HG03565 (cell line): ENCODE data around the gene NFAT5.

Experiments used
- ATAC-seq: cut with Tn5 transposase; IDR thresholded peaks from one replicate; pipeline ENCODE4 v1.9.1; 2021; ENCODE audit warnings: mild to moderate bottlenecking, moderate library complexity; ENCODE audit not compliant: unreplicated experiment

NFAT5 gene

DNA sequence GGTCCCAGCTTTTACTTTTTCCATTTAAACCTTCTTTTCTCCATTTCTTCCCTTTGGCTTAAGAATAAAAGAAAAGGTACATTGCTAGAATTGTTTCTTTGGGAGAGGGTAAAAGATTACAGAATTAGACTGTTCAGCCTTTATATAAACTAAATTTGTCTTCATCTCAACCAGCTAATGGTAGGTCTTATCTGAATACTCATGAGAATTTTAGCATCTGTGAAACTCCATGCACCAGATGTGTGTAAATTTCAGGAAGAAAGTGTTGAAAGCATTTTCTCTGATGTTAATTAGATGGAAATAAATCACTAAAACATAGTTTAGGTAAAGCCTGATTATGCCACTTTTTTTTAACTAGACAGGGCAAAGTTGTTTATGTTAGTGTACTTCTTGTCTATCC, 135.7 kb downstream of the NFAT5 start:
- no peak for ATAC-seq

GRCh38 chr16:69701866-69702265, 136.1 kb downstream of the NFAT5 start:
- no peak for ATAC-seq

GRCh38 chr16:69703638-69704037, 137.9 kb downstream of the NFAT5 start:
- ATAC-seq, result no peak

GRCh38 chr16:69706256-69706974, 140.6 kb downstream of the NFAT5 start:
- ATAC-seq, result no peak

GRCh38 chr16:69706975-69707340, 141.2 kb downstream of the NFAT5 start:
- no peak for ATAC-seq

DNA sequence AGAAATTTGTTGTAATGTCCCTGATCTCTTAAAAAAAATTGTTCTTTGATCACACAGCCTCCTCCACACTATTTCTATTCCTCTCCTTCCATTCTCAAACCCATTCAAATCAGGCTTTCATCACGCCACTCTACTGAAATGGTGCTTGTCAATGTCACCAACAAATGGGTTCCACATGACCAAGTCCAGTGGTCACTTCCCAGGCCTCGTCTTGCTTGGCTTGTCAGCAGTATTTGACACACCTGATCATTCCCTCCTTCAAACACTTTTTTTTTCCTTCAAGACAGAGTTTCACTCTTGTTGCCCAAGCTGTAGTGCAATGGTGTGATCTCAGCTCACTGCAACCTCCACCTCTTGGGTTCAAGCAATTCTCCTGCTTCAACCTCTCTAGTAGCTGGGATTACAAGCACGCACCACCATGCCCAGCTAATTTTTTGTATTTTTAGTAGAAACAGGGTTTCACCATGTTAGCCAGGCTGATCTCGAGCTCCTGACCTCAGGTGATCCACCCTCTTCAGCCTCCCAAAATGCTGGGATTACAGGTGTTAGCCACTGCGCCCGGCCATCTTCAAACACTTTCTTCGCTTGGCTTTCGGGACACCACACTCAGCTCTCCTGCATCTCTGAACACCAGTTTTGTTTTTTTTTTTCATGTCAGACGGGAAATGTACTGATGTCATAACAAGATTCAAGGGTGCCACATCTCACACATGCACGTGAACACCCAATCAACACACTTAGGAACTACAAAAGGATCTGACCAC, 142.3 kb downstream of the NFAT5 start:
- no peak for ATAC-seq

DNA sequence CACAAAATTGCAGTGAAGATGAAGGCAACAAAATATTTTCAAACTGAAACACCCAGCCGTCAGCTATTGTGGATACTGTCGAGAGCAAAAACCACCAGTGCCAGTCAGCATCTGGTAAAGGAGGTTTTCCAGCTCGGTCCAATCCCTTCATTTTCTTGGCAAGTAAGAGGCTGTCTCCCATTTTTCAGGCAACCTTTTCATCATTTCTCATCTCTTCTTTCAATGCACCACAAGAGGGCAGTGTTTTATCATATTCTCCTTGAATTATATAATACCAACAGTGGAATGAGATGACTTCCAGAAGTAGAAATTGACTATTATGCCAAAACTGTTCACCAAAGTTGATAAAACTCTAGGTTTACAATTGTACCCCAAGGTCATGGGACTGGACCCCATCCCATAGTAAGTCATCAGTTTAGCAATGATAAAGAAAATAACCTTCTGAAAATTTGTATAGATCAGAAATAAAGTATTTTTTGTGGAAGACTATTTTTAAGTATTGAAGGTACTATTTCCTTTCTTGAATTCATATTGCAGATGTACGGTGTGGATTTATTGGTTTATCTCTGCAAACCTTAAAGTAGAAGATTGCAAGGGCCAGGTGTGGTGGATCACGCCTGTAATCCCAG, 143.8 kb downstream of the NFAT5 start:
- no peak for ATAC-seq

DNA sequence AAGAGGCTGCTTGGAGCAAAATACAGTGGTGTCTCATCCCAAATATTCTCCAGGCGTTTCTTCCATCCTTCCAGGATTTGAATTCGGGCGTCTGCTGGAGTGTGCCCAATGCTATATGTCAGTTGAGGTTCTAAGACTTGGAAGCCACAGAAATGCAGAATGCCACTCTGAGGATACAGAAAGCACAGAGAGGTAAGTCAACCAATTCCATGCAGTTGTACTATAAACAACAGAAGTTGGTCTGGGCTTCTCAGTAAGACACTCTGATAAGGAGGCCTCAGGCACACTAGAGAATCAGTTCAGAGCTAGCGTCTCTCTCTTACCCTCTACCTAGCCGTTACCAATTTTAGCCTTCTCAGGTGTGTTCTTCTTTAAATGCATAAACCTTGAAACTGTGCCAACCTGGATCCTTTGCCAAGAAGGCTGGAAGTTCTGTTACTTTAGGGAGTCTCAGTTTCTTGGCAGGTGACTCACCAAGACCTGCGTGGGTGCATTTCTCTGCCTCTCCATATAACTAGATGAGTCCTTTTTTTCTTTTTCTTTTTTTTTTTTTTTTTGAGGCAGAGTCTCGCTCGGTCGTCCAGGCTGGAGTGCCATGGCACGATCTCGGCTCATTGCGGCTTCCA, 145.5 kb downstream of the NFAT5 start:
- no peak for ATAC-seq

DNA sequence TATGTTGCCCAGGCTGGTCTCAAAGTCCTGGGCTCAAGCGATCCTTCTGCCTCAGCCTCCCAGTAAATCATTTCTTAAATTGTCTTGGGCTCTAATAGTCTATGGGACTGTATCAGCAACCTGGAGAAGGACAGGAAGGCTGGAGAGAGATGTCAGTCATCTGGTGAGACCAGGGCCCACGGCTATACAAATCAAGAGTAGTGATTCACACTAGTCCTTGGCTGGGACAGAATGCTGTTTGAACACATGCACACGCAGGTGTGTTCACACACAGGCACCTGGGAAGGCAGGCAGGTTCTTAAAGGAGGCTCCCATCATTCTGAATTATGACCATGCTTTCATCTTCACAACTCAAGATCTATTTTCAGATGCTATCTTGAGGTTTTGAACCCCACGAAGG, 146.5 kb downstream of the NFAT5 start:
- no peak for ATAC-seq

DNA sequence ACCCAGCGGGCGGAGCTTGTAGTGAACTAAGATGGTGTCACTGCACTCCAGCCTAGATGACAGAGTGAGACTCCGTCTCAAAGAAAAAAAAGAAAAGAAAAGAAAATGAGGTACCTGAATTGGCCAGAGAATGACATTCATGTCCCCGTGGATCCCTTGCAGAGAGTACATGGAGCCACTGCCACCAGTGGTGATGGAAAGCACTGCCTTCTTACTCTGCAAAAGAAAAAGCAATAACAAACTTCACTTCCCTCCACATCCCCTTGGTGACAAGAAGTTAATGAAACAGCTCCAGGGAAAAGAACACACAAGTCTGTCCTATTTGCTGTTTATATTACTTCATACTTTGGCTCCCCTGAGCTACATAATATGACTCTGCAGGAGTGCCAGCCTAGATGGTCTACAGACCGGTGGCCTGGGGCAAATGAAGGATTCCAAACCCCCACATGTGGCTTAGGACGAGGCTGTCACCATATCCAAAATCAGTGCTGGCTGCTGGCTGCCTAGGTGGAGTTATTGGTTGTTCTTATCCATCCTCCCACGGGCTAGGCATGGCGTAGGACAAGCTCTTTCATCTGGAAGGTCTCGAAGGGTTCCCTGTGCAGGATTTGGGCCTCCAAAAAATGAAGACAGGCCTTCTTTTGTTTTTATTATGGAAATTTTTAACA, 147.3 kb downstream of the NFAT5 start:
- ATAC-seq, result no peak

DNA sequence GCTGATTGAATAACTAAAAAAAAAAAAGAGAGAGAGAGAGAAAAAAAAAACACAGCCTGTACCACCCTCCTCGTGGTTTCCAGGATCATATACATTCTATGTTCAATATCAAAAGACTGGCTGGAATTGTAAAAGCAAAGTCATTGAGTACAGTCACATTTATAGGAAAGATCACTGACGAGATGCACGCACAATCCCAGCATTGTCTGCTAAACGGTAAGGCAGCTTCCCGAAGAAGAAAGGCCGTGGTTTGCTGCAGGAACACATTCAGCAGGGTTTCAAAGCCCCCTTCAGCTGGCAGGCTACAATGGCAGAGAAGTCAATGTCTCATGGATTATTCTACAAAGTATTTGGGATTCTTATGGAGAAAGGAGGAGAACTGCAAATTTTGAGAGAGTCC, 151.3 kb downstream of the NFAT5 start:
- ATAC-seq, result no peak

DNA sequence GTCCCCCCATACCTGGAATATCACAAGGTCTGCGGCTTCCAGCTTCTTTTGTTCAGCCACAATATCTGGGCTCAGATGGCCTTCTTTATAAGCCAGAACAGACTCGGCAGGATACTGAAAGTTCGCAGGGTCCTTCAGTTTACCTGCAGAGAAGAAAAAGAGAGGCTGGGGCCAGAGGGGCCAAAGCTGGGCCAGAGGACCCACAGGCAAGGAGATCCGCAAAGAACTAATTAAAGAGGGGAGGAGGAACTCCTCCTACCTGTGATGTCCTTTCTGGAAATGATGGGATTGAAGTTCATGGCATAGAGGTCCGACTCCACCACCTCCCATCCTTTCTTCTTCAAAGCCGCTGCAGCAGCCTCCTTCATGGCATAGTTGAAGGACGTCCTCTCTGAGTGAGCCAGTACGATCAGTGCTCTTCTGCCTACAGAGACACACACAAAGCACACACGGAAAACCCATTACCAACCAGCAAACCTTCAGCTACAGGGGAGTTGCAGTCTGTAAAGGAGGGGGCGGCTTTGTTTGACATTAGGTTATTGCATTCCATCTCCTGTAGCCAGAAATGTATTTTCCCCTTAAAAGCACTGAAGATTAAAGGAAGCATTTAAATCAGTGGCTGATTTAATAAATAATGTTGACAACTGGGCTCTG, 152.5 kb downstream of the NFAT5 start:
- ATAC-seq, result no peak

DNA sequence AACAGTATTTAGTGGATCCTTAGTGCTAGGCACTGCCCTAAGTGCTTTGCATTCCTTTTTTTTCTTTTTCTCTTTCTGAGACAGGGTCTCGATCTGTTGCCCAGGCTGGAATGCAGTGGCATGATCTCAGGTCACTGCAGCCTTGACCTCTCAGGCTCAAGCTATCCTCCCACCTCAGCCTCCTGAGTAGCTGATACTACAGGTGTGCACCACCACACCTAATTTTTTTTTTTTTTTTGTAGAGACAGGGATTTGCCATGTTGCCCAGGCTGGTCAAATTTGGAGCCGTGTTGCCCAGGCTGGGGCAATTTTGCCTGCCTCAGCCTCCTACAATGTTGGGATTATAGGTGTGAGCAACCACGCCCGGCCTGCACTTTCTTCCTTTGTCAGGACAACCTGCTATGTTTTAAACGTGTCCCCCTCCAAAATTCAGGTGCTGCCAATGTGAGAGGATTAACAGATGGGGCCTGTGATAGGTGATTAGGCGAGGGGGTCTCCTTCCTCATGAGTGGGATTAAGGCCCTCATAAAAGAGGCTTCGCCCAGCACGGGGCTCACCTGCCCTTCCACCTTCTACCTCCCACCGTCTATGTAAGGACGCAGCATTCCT, 155.2 kb downstream of the NFAT5 start:
- ATAC-seq, result no peak

GRCh38 chr16:69721441-69721957, 155.7 kb downstream of the NFAT5 start:
- no peak for ATAC-seq

GRCh38 chr16:69724414-69724873, 158.7 kb downstream of the NFAT5 start:
- ATAC-seq, result no peak

GRCh38 chr16:69724981-69725479, 159.3 kb downstream of the NFAT5 start:
- ATAC-seq, result no peak

DNA sequence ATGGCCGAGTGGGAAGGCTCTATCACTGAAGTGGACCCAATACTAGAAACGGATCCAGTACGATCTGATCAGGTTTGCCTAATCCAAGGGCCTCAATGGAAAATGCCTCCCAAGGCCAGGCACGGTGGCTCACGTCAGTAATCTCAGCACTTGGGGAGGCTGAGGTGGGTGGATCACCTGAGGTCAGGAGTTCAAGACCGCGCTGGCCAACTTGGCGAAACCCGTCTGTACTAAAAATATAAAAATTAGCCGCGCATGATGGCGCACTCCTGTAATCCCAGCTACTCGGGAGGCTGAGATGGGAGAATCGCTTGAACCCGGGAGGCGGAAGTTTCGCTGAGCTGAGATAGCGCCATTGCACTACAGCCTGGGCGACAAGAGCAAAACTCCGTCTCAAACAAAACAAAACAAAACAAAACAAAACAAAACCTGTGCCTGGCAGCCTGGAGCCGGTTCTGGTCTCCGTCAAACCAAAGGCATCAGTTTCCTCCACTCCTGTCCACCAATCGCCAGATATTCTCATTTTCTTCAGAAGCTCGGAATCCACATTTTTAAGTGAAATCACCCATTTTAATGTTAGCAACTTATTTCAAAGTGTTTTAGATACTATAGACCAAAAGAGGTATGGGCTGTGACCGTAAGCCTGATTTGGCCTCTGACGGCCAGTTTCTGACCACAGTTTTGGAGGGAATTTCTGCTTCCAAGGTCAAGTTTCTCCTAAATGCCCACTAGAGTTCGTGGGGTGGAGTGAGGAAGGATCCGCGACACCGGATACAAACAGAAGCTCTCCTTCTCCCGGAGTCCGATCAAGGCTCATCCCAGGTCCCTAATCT, 159.9 kb downstream of the NFAT5 start:
- no peak for ATAC-seq

- ATAC-seq, result peak; percentile 91
These were observed 160.7 kb downstream of the NFAT5 start, which contains the start of gene NQO1 for GRCh38 chr16:69726313-69727060. TSS of gene NQO1 (minus strand) at chr16:69726560. CDS start at chr16:69726439, 121 bp downstream.
